Mesenchymal stem cell (in vitro differentiated cells and primary cell): ENCODE data around the gene LCORL.
"Not testable (repeated sequence)": the region's sequence is repeated elsewhere in the genome, so short reads cannot be mapped to it uniquely, and the experiment has no call there.

Source experiments
- DNase-seq: peaks from one replicate; pipeline ENCODE4 v3.0.0-alpha.2; 2013
- H2AFZ ChIP-seq: one replicate; pipeline ENCODE4 v1.6.1; 2013; ENCODE audit warnings: low read depth, mild to moderate bottlenecking, control low read depth, inconsistent platforms, low read length, moderate library complexity
- H2AK5ac ChIP-seq: 2 replicates; pipeline ENCODE4 v1.6.1; 2013; ENCODE audit warnings: low read length, moderate library complexity, mild to moderate bottlenecking, inconsistent platforms; ENCODE audit not compliant: severe bottlenecking
- H2BK120ac ChIP-seq: one replicate; pipeline ENCODE4 v1.6.1; 2013; ENCODE audit warnings: low read depth, mild to moderate bottlenecking, inconsistent platforms, low read length, moderate library complexity
- H2BK12ac ChIP-seq, 2 experiments: one replicate each; pipeline ENCODE4 v1.6.1; 2013; ENCODE audit warnings: inconsistent platforms in 2 of 2, low read length in 2 of 2, mild to moderate bottlenecking in 2 of 2, moderate library complexity in 2 of 2, control low read depth in 1 of 2
- H2BK15ac ChIP-seq: one replicate; pipeline ENCODE4 v1.6.1; 2013; ENCODE audit warnings: mild to moderate bottlenecking, low read depth, inconsistent platforms; ENCODE audit not compliant: poor library complexity, severe bottlenecking
- H2BK5ac ChIP-seq: 2 replicates; pipeline ENCODE4 v1.6.1; 2013; ENCODE audit warnings: low read depth, mild to moderate bottlenecking, low read length, control low read depth, inconsistent platforms; ENCODE audit not compliant: poor library complexity, severe bottlenecking
- H3K14ac ChIP-seq, 2 experiments: one replicate each; pipeline ENCODE4 v1.6.1; 2013; ENCODE audit warnings: inconsistent platforms in 2 of 2, low read length in 2 of 2, control low read depth in 1 of 2, mild to moderate bottlenecking in 1 of 2, moderate library complexity in 1 of 2
- H3K18ac ChIP-seq, 2 experiments: one replicate each; pipeline ENCODE4 v1.6.1; 2013; ENCODE audit warnings: inconsistent platforms in 2 of 2, low read length in 2 of 2, control low read depth in 1 of 2, low read depth in 1 of 2, mild to moderate bottlenecking in 1 of 2
- H3K23ac ChIP-seq, 2 experiments: one replicate each; pipeline ENCODE4 v1.6.1; 2013; ENCODE audit warnings: inconsistent platforms in 2 of 2, low read length in 2 of 2, mild to moderate bottlenecking in 2 of 2, moderate library complexity in 2 of 2, control low read depth in 1 of 2
- H3K27ac ChIP-seq: 2 replicates; pipeline ENCODE4 v1.5.1; 2013; ENCODE audit warnings: mild to moderate bottlenecking, moderate library complexity, low read length, control low read depth, inconsistent platforms; ENCODE audit not compliant: poor library complexity, severe bottlenecking
- H3K27me3 ChIP-seq, 2 experiments: 2 replicates each; pipeline versions ENCODE4 v1.6.1 to v1.7.0; 2013; ENCODE audit warnings: low read length in 2 of 2, mild to moderate bottlenecking in 2 of 2, moderate library complexity in 2 of 2, control low read depth in 1 of 2, inconsistent platforms in 1 of 2; ENCODE audit not compliant: control insufficient read depth in 1 of 2, insufficient read depth in 1 of 2
- H3K36me3 ChIP-seq, 2 experiments: 2 replicates each; pipeline versions ENCODE4 v1.6.1 to v1.7.0; 2013; ENCODE audit warnings: low read length in 2 of 2, control low read depth in 1 of 2, inconsistent platforms in 1 of 2, low read depth in 1 of 2, mild to moderate bottlenecking in 1 of 2; ENCODE audit not compliant: insufficient read depth in 2 of 2, control insufficient read depth in 1 of 2
- H3K4ac ChIP-seq, 2 experiments: one replicate each; pipeline ENCODE4 v1.6.1; 2013; ENCODE audit warnings: inconsistent platforms in 2 of 2, low read length in 2 of 2, mild to moderate bottlenecking in 2 of 2, moderate library complexity in 2 of 2, control low read depth in 1 of 2, low read depth in 1 of 2
- H3K4me1 ChIP-seq: 2 replicates; pipeline ENCODE4 v1.6.1; 2013; ENCODE audit warnings: low read depth, low read length, control low read depth; ENCODE audit not compliant: control insufficient read depth, insufficient read depth
- H3K4me2 ChIP-seq: 2 replicates; pipeline ENCODE4 v1.6.1; 2013; ENCODE audit warnings: low read length, mild to moderate bottlenecking, inconsistent platforms; ENCODE audit not compliant: poor library complexity, severe bottlenecking
- H3K4me3 ChIP-seq, 2 experiments: 2 replicates each; pipeline versions ENCODE4 v1.5.1 to v1.7.0; 2013; ENCODE audit warnings: low read length in 2 of 2, mild to moderate bottlenecking in 2 of 2, control low read depth in 1 of 2, low read depth in 1 of 2; ENCODE audit not compliant: insufficient read depth in 1 of 2
- H3K79me1 ChIP-seq: replicated peaks from 2 replicates; pipeline ENCODE4 v1.6.1; 2013; ENCODE audit warnings: mild to moderate bottlenecking, control low read depth, low read length, inconsistent platforms; ENCODE audit not compliant: poor library complexity, severe bottlenecking
- H3K9ac ChIP-seq: 2 replicates; pipeline ENCODE4 v1.7.0; 2013; ENCODE audit warnings: mild to moderate bottlenecking, low read length, moderate library complexity
- H3K9me3 ChIP-seq: 2 replicates; pipeline ENCODE4 v1.7.0; 2013; ENCODE audit warnings: mild to moderate bottlenecking, low read length; ENCODE audit not compliant: control insufficient read depth
- H4K8ac ChIP-seq: one replicate; pipeline ENCODE4 v1.6.1; 2013; ENCODE audit warnings: inconsistent platforms, mild to moderate bottlenecking, low read length, moderate library complexity
- H4K91ac ChIP-seq: one replicate; pipeline ENCODE4 v1.6.1; 2013; ENCODE audit warnings: mild to moderate bottlenecking, low read length, inconsistent platforms
- WGBS: methylation state at CpG from one replicate; pipeline ENCODE4 v1.1.7; 2013; ENCODE audit warnings: mixed read lengths; 5-methylcytosine and 5-hydroxymethylcytosine counted together

Gene LCORL

GRCh38 chr4:17866810-17867209, 154.7 kb downstream of the LCORL start:
- no peak overlapping the region for H3K4me3 ChIP-seq
- no peak overlapping the region for H2BK12ac ChIP-seq
- H3K4ac ChIP-seq, result no peak overlapping the region
- no peak overlapping the region for H2BK120ac ChIP-seq
- H2BK15ac ChIP-seq, result no peak overlapping the region
- H3K27ac ChIP-seq, result no peak overlapping the region
- no peak for DNase-seq
- H3K23ac ChIP-seq, result no peak overlapping the region
- no peak overlapping the region for H2AFZ ChIP-seq
- H3K79me1 ChIP-seq, result peaks cover 2% of the 10 kb centered on the region
- no peak overlapping the region for H3K14ac ChIP-seq
- H3K4me2 ChIP-seq, result no peak overlapping the region
- H3K18ac ChIP-seq, result no peak overlapping the region
- H3K9me3 ChIP-seq, result peaks cover 18% of the 10 kb centered on the region
- no peak overlapping the region for H4K91ac ChIP-seq
- H2AK5ac ChIP-seq, result no peak overlapping the region
- no peak overlapping the region for H2BK5ac ChIP-seq
- no peaks in the 10 kb centered on the region for H3K4me1 ChIP-seq
- no peaks in the 10 kb centered on the region for H3K27me3 ChIP-seq
- H4K8ac ChIP-seq, result no peak overlapping the region
- H3K36me3 ChIP-seq, result no peaks in the 10 kb centered on the region
- no peak overlapping the region for H3K9ac ChIP-seq
- WGBS, result no CpG with 5 or more reads among the region's 2 CpGs

GRCh38 chr4:17865866-17866363, 155.6 kb downstream of the LCORL start:
- Histone ChIP-seq H3K9ac (no peak overlapping the region), H3K4me1 (no peaks in the 10 kb centered on the region), H2BK5ac (no peak overlapping the region), H4K8ac (no peak overlapping the region), H2AFZ (no peak overlapping the region), H3K27me3 (no peaks in the 10 kb centered on the region), H3K9me3 (peaks cover 24% of the 10 kb centered on the region), H3K4me2 (no peak overlapping the region), H3K4me3 (no peak overlapping the region), H3K36me3 (no peaks in the 10 kb centered on the region), H2BK15ac (no peak overlapping the region), H3K23ac (no peak overlapping the region), H2BK120ac (no peak overlapping the region), H3K79me1 (peaks cover 4% of the 10 kb centered on the region), H2BK12ac (no peak overlapping the region), H3K4ac (no peak overlapping the region), H3K14ac (no peak overlapping the region), H3K18ac (no peak overlapping the region), H3K27ac (no peak overlapping the region), H4K91ac (no peak overlapping the region), H2AK5ac (no peak overlapping the region)
- no peak for DNase-seq
- 95% methylated on average over 1 of the region's 1 CpG for WGBS

- not testable (repeated sequence) for H3K23ac ChIP-seq, DNase-seq, H3K27me3 ChIP-seq, H2BK12ac ChIP-seq, H3K18ac ChIP-seq, H3K4me3 ChIP-seq, H4K91ac ChIP-seq, H2BK15ac ChIP-seq, H3K4me2 ChIP-seq, H2AFZ ChIP-seq, H3K4ac ChIP-seq, H3K4me1 ChIP-seq, H3K36me3 ChIP-seq, H3K9ac ChIP-seq, H4K8ac ChIP-seq, H2BK120ac ChIP-seq, H2BK5ac ChIP-seq, H2AK5ac ChIP-seq, H3K14ac ChIP-seq, H3K27ac ChIP-seq, H3K79me1 ChIP-seq
- peaks cover 24% of the 10 kb centered on the region for H3K9me3 ChIP-seq
Observed at GRCh38 chr4:17861906-17862305, 159.6 kb downstream of the LCORL start.

GRCh38 chr4:17859793-17860406, 161.7 kb downstream of the LCORL start:
- 100% methylated on average over 4 of the region's 5 CpGs for WGBS
- Histone ChIP-seq H3K9me3 (peaks cover 24% of the 10 kb centered on the region), H2AFZ (no peak overlapping the region), H3K4me1 (no peaks in the 10 kb centered on the region), H3K4me2 (no peak overlapping the region), H3K79me1 (peaks cover 2% of the 10 kb centered on the region), H2AK5ac (no peak overlapping the region), H3K36me3 (no peaks in the 10 kb centered on the region), H2BK5ac (no peak overlapping the region), H2BK12ac (no peak overlapping the region), H3K23ac (no peak overlapping the region), H3K14ac (no peak overlapping the region), H3K27me3 (no peaks in the 10 kb centered on the region), H4K8ac (no peak overlapping the region), H3K9ac (no peak overlapping the region), H2BK15ac (no peak overlapping the region), H3K27ac (no peak overlapping the region), H3K4me3 (no peak overlapping the region), H3K18ac (no peak overlapping the region), H4K91ac (no peak overlapping the region), H3K4ac (no peak overlapping the region), H2BK120ac (no peak overlapping the region)
- no peak for DNase-seq
